Muscle of leg (tissue), 11 donors: Measurements from ENCODE around the gene ZNF576. TPM values are rescaled to one million over a fixed set of nuclear protein-coding genes. Genes with fewer than 3 reads are reported as not detected.

Experiments
- DNase-seq: peaks from one replicate; pipeline ENCODE4 v3.0.0; 2013
- H3K27ac ChIP-seq: one replicate; pipeline ENCODE4 v1.5.1; 2013; ENCODE audit warnings: mild to moderate bottlenecking, low read length, control low read depth
- H3K27me3 ChIP-seq: one replicate; pipeline ENCODE4 v1.6.1; 2013; ENCODE audit warnings: low read length; ENCODE audit not compliant: control insufficient read depth, insufficient read depth
- H3K36me3 ChIP-seq: one replicate; pipeline ENCODE4 v1.6.1; 2013; ENCODE audit warnings: low read length; ENCODE audit not compliant: control insufficient read depth, insufficient read depth
- H3K4me1 ChIP-seq: one replicate; pipeline ENCODE4 v1.6.1; 2013; ENCODE audit warnings: low read length; ENCODE audit not compliant: control insufficient read depth, insufficient read depth
- H3K4me3 ChIP-seq: one replicate; pipeline ENCODE4 v1.5.1; 2013; ENCODE audit warnings: low read length, control low read depth
- H3K9me3 ChIP-seq: replicated peaks from 2 replicates; pipeline ENCODE4 v1.6.1; 2013; ENCODE audit warnings: low read depth, low read length; ENCODE audit not compliant: control insufficient read depth
- WGBS: methylation state at CpG from one replicate; pipeline ENCODE4 v1.1.5; 2013; ENCODE audit warnings: missing lambda C conversion rate; ENCODE audit not compliant: insufficient coverage; 5-methylcytosine and 5-hydroxymethylcytosine counted together
- polyA plus RNA-seq, 8 donors: library from polyadenylated mRNA; unstranded; fragments of 120-200 nt; gene quantifications; one replicate each; pipeline versions ENCODE4 v1.2.1 to v1.2.3, GENCODE V29; 2013; ENCODE audit warnings: inconsistent platforms in 1 of 8, low replicate concordance in 1 of 8; ENCODE audit not compliant: insufficient read length in 8 of 8, insufficient read depth in 1 of 8
- total RNA-seq: library from RNA; stranded (reverse); fragments of 120-200 nt; gene quantifications from one replicate; pipeline ENCODE4 v1.2.4, GENCODE V29; 2013

The ZNF576 gene
- total and polyA plus RNA-seq, 9 donors, result 7.8 to 12.1 (median 10.5) TPM

- Histone ChIP-seq H3K27me3 (no peaks in the 10 kb centered on the region), H3K4me3 (no peak overlapping the region), H3K4me1 (no peaks in the 10 kb centered on the region), H3K36me3 (peaks cover 64% of the 10 kb centered on the region), H3K9me3 (no peaks in the 10 kb centered on the region), H3K27ac (no peak overlapping the region)
- WGBS, result 0% methylated on average over 2 of the region's 8 CpGs
- DNase-seq, result peak; percentile 83
Observed at GRCh38 chr19:43555185-43555770, 41.1 kb upstream of the ZNF576 start.

- Histone ChIP-seq H3K4me3 (no peak overlapping the region), H3K4me1 (peaks cover 8% of the 10 kb centered on the region), H3K27ac (no peak overlapping the region), H3K27me3 (no peaks in the 10 kb centered on the region), H3K9me3 (no peaks in the 10 kb centered on the region), H3K36me3 (peaks cover 51% of the 10 kb centered on the region)
- DNase-seq, result no peak
- WGBS, result 86% methylated on average over 6 of the region's 6 CpGs
Observed at GRCh38 chr19:43560687-43561086, 35.7 kb upstream of the ZNF576 start.

GRCh38 chr19:43561139-43561970 is 35.0 kb upstream of the ZNF576 start:
- DNase-seq, result no peak
- H3K36me3 ChIP-seq, result peaks cover 44% of the 10 kb centered on the region
- no peaks in the 10 kb centered on the region for H3K9me3 ChIP-seq
- H3K27me3 ChIP-seq, result no peaks in the 10 kb centered on the region
- no peak overlapping the region for H3K27ac ChIP-seq
- WGBS, result 91% methylated on average over 6 of the region's 12 CpGs
- no peak overlapping the region for H3K4me3 ChIP-seq
- peaks cover 8% of the 10 kb centered on the region for H3K4me1 ChIP-seq

- no CpG with 5 or more reads among the region's 6 CpGs for WGBS
- Histone ChIP-seq H3K27ac (peak overlapping the region; percentile 29), H3K36me3 (peaks cover 39% of the 10 kb centered on the region), H3K4me3 (no peak overlapping the region), H3K9me3 (no peaks in the 10 kb centered on the region), H3K27me3 (no peaks in the 10 kb centered on the region), H3K4me1 (peaks cover 8% of the 10 kb centered on the region)
- no peak for DNase-seq
Observed at GRCh38 chr19:43562226-43562697, 34.1 kb upstream of the ZNF576 start.

- Histone ChIP-seq H3K4me3 (no peak overlapping the region), H3K36me3 (peaks cover 39% of the 10 kb centered on the region), H3K27me3 (no peaks in the 10 kb centered on the region), H3K27ac (peak overlapping the region; percentile 35), H3K9me3 (no peaks in the 10 kb centered on the region), H3K4me1 (peaks cover 8% of the 10 kb centered on the region)
- peak; percentile 80 for DNase-seq
- WGBS, result 94% methylated on average over 3 of the region's 14 CpGs
Observed at GRCh38 chr19:43562698-43563241, 33.6 kb upstream of the ZNF576 start.

GRCh38 chr19:43563816-43564457 is 32.5 kb upstream of the ZNF576 start:
- peak; percentile 34 for DNase-seq
- Histone ChIP-seq H3K9me3 (no peaks in the 10 kb centered on the region), H3K27me3 (no peaks in the 10 kb centered on the region), H3K4me1 (peaks cover 8% of the 10 kb centered on the region), H3K4me3 (no peak overlapping the region), H3K36me3 (peaks cover 32% of the 10 kb centered on the region), H3K27ac (no peak overlapping the region)
- WGBS, result 79% methylated on average over 7 of the region's 10 CpGs

GRCh38 chr19:43564800-43565199 is 31.6 kb upstream of the ZNF576 start:
- DNase-seq, result peak; percentile 53
- H3K27me3 ChIP-seq, result no peaks in the 10 kb centered on the region
- peaks cover 28% of the 10 kb centered on the region for H3K36me3 ChIP-seq
- H3K27ac ChIP-seq, result no peak overlapping the region
- 50% methylated on average over 9 of the region's 9 CpGs for WGBS
- peaks cover 8% of the 10 kb centered on the region for H3K4me1 ChIP-seq
- no peak overlapping the region for H3K4me3 ChIP-seq
- no peaks in the 10 kb centered on the region for H3K9me3 ChIP-seq

- peaks cover 20% of the 10 kb centered on the region for H3K36me3 ChIP-seq
- H3K27me3 ChIP-seq, result no peaks in the 10 kb centered on the region
- H3K4me3 ChIP-seq, result no peak overlapping the region
- no peak for DNase-seq
- no CpG with 5 or more reads among the region's 5 CpGs for WGBS
- H3K9me3 ChIP-seq, result no peaks in the 10 kb centered on the region
- H3K27ac ChIP-seq, result no peak overlapping the region
- peaks cover 4% of the 10 kb centered on the region for H3K4me1 ChIP-seq
Observed at GRCh38 chr19:43569657-43570056, 26.7 kb upstream of the ZNF576 start.

- H3K36me3 ChIP-seq, result peaks cover 20% of the 10 kb centered on the region
- H3K4me3 ChIP-seq, result no peak overlapping the region
- DNase-seq, result no peak
- no peaks in the 10 kb centered on the region for H3K9me3 ChIP-seq
- no peak overlapping the region for H3K27ac ChIP-seq
- H3K4me1 ChIP-seq, result peaks cover 7% of the 10 kb centered on the region
- WGBS, result 75% methylated on average over 5 of the region's 5 CpGs
- no peaks in the 10 kb centered on the region for H3K27me3 ChIP-seq
Observed at GRCh38 chr19:43570174-43570791, 26.1 kb upstream of the ZNF576 start.
